Body of pancreas (tissue), 4 donors: ENCODE results near the gene CAPN11.

Source experiments
- CTCF ChIP-seq, 7 experiments: fragments of 450-650 bp in 4 of 7; fragments of 200-600 bp in 3 of 7; sonication (generic) in 3 of 7; IDR thresholded peaks; one replicate each; pipeline ENCODE4 v1.5.1; 2016 to 2019; ENCODE audit warnings: antibody characterized with exemption in 7 of 7
- POLR2A ChIP-seq, 3 donors: fragments of 450-650 bp; IDR thresholded peaks; one replicate each; pipeline ENCODE4 v1.6.1; 2016; ENCODE audit warnings: antibody characterized with exemption in 3 of 3, mild to moderate bottlenecking in 2 of 3

DNA sequence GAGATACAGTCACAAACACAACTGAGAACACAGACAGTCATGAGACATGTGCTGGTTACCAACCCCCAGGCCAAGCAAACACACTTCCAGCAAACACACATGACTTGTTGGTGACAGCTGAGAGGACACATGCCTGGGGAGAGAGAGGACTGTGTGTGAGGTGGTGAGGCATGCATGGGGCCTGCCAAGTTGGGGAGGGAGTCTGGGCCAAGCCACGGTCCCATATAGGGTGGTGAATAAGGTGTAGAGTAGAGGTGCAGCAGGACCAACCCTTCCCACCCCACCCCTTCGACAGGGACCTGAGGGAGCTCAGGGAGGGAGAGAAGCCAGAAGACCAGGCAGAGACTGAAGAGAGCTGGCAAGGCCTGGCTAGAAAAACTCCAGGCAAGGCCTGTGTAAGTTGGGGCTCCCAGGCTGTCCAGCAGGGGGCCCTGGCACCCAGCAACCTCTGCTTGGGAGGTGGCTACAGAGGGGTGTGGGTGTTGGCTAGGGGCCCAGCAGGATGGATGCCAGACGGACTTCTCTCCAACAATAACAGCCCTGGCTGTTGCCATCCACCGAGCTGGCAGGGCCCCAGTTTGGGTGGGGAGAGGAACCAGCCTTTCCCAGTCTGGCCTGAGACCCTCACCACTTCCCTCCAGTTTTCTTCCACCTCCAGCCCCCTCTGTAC, 62.8 kb downstream of the CAPN11 start:
- TF ChIP-seq POLR2A (IDR thresholded peaks at IDR 0.05) (peak; percentile 30 to 46 (median 43)), CTCF (IDR thresholded peaks at IDR 0.05) (peak; percentile 77 to 98 (median 94))
